Measurements from ENCODE around the gene IL3RA.

Gene IL3RA

DNA sequence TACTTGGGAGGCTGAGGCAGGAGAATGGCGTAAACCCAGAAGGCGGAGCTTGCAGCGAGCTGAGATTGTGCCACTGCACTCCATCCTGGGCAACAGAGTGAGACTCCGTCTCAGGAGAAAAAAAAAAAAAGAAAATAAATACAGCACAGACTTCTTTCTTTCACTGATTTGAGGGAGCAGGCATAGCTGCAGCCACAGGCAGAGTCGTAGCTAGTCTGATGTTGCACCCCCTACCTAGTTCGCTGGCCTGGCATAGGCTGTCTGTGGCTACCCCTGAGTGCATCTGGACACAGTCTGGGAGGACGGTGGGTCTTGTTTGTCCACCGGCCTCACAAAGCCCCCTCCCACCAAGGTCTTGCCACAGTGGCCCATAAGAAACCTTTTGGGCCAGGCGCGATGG is 21.4 kb downstream of the IL3RA start:
- TF ChIP-seq GATA3 (IDR thresholded peaks at IDR 0.05; ENCODE audit: low read depth, low read length): no peak
- no peak for TF ChIP-seq GATA2 (IDR thresholded peaks at IDR 0.05; ENCODE audit: low read depth, low read length)

DNA sequence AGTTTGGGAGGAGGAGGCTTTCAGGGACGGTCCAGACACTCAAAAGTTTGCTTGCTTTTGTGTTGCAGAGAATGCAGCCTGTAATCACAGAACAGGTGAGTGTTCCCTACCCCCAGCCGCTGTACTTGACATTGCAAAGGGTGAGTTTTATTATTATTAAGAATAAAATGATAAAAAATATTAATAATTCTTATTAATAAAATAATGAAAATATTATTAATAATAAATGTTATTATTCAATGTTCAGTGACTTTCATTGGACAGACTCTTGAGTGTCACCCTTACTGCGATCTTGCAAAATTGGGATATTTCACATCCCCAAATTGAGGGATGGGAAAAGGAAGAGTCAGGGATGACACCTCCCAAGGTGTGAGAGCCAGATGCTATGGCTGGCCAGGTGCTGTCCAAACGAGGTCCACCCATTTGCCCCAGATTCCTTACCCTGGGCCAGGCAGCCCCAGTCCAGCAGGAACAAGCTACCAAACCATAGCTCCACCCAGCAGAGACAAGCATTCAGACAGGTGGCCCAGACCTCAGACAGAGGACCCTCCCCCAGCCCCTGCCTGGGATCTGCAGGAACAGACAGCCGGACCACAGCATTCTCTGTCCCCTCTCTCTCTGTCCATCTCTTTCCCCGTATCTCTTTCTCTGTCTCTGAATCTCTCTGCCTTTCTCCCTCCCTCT is 22.4 kb downstream of the IL3RA start:
- TF ChIP-seq GATA3 (IDR thresholded peaks at IDR 0.05; ENCODE audit: low read depth, low read length) (no peak), GATA2 (IDR thresholded peaks at IDR 0.05; ENCODE audit: low read depth, low read length) (no peak)

DNA sequence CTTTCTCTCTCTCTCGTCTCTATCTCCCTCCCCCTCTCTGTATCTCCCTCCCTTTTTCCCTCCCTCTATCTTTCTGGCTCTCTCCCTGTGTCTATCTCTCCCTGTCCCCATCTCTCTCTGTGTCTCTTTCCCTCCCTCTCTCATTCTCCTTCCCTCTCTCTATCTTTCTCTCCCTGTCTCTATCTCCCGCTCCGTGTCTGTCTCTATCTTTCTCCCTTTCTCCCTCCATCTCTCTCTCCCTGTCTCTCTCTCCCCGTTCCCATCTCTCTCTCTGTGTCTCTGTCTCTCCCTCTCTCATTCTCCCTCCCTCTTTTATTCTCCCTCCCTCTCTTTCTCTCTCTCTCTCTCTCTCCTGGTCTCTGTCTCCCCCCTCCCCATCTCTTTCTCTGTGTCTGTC is 22.9 kb downstream of the IL3RA start:
- no peak for TF ChIP-seq GATA2 (IDR thresholded peaks at IDR 0.05; ENCODE audit: low read depth, low read length)
- TF ChIP-seq GATA3 (IDR thresholded peaks at IDR 0.05; ENCODE audit: low read depth, low read length): no peak

DNA sequence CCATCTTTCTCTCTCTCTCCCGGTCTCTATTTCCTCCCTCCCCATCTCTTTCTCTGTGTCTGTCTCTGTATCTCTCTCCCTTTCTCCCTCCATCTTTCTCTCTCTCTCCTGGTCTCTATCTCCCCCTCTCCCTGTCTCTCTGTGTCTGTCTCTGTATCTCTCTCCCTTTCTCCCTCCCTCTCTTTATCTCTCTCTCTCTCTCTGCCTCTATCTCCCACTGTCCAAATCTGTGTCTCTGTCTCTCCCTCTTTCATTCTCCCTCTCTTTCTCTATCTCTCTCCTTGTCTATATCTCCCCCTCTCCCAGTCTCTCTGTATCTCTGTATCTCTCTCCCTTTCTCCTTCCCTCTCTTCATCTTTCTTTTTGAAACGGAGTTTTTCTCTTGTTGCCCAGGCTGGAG is 23.6 kb downstream of the IL3RA start:
- TF ChIP-seq GATA3 (IDR thresholded peaks at IDR 0.05; ENCODE audit: low read depth, low read length) (no peak), GATA2 (IDR thresholded peaks at IDR 0.05; ENCODE audit: low read depth, low read length) (no peak)

DNA sequence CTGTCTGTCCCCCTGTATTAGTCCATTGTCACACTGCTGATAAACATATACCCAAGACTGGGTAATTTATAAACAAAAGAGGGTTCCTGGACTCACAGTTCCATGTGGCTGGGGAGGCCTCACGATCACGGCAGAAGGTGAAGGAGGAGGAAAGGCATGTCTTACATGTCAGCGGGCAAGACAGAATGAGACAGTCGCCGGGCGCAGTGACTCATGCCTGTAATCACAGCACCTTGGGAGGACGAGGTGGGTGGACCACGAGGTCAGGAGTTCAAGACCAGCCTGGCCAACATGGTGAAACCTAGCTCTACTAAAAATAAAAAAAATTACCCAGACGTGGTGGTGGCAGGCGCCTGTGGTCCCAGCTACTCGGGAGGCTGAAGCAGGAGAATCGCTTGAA is 24.7 kb downstream of the IL3RA start:
- TF ChIP-seq GATA2 (IDR thresholded peaks at IDR 0.05; ENCODE audit: low read depth, low read length) (no peak), GATA3 (IDR thresholded peaks at IDR 0.05; ENCODE audit: low read depth, low read length) (no peak)

DNA sequence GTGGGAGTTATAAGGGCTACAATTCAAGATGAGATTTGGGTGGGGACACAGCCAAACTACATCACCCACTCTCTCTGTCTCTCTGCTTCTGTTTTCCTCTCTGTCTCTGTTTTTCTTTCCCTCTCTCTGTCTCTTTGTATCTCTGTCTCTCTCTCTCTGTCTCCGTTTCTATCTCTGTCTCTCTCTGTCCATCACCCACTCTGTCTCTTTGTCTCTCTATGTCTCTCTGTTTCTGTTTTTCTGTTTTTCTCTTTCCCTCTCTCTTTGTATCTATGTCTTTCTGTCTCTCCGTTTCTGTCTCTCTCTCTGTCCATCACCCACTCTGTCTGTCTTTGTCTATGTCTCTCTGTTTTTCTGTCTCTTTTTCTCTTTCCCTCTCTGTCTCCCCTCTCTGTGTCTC is 25.3 kb downstream of the IL3RA start:
- TF ChIP-seq GATA2 (IDR thresholded peaks at IDR 0.05; ENCODE audit: low read depth, low read length): no peak
- no peak for TF ChIP-seq GATA3 (IDR thresholded peaks at IDR 0.05; ENCODE audit: low read depth, low read length)

DNA sequence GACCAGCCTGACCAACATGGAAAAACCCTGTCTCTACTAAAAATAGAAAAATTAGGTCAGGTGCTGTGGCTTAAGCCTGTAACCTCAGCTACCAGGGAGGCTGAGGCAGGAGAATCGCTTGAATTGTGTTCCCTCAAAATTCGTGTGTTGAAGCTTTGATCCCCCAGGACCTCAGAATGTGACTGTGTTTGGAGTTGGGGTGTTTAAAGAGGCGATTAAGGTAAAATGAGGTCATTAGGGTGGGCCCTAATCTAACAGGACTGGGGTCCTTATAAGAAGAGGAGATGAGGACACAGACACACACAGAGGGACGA is 31.8 kb downstream of the IL3RA start:
- no peak for TF ChIP-seq GATA3 (IDR thresholded peaks at IDR 0.05; ENCODE audit: low read depth, low read length)
- no peak for TF ChIP-seq GATA2 (IDR thresholded peaks at IDR 0.05; ENCODE audit: low read depth, low read length)

DNA sequence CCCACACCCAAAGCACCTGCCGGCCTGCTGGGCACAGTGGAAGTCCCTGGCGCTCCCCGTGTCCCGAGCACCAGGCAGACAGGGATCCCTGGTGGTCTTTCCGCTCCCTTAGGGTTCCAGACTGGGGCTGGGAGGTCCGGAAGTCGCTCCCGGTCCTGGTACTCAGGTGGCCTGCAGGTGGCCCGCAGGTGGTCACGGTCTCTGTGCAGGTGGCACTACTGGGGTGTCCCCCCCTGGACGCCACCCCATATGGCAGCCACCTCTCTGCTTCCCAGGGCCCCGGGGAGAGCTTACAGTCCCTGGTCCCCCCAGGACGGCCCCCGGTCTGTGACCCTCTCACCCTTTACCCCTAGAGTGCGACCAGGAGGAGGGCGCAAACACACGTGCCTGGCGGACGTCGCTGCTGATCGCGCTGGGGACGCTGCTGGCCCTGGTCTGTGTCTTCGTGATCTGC is 41.7 kb downstream of the IL3RA start:
- TF ChIP-seq GATA2 (IDR thresholded peaks at IDR 0.05; ENCODE audit: low read depth, low read length) (no peak), GATA3 (IDR thresholded peaks at IDR 0.05; ENCODE audit: low read depth, low read length) (no peak)

DNA sequence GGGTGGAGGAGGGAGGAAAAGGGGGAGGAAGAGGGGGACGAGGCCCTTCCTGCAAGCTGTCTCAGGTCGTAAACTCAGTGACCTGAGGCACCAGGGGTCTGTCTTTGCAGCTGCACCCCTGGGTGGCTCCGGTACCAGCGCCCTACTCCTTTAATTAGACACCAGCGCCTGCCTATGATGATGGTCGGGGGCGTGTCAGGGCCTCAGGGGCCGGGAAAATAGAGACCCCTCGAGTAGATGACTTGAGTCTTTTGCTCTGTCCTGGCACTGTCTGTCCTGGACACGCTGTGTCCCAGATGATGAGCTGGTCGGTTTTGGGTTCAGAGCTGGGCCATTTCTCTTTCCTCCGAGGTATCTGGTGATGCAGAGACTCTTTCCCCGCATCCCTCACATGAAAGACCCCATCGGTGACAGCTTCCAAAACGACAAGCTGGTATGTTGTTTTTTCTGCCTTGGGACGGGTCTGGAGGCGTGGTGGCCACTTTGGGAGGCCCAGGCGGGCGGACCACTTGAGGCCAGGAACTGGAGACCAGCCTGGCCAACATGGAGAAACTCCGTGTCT is 44.2 kb downstream of the IL3RA start:
- TF ChIP-seq GATA3 (IDR thresholded peaks at IDR 0.05; ENCODE audit: low read depth, low read length): no peak
- no peak for TF ChIP-seq GATA2 (IDR thresholded peaks at IDR 0.05; ENCODE audit: low read depth, low read length)

DNA sequence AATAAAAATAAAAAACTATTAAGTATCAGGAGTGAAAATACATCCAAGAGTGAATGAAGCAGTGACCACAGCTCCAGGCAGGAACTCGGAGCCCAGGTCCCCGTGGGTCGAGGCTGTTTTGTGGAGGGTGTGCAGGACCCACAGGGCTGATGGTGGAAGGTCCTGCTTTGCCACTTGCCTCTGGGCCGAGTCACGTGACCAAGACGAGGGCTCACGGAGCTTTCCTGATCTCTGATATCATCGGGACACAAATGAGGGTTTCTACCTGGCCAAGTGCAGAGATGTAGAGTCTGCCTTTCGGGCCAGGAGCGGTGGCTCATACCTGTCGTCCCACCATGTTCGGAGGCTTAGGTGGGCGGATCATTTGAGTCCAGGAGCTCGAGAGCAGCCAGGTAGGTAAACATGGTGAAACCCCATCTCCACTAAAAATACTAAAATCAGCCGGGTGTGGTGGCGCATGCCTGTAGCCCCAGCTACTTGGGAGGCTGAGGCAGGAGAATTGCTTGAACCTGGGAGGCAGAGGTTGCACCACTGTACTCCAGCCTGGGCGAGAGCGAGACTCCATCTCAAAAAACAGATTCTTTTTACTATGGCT is 48.2 kb downstream of the IL3RA start:
- TF ChIP-seq GATA2 (IDR thresholded peaks at IDR 0.05; ENCODE audit: low read depth, low read length): no peak
- no peak for TF ChIP-seq GATA3 (IDR thresholded peaks at IDR 0.05; ENCODE audit: low read depth, low read length)

DNA sequence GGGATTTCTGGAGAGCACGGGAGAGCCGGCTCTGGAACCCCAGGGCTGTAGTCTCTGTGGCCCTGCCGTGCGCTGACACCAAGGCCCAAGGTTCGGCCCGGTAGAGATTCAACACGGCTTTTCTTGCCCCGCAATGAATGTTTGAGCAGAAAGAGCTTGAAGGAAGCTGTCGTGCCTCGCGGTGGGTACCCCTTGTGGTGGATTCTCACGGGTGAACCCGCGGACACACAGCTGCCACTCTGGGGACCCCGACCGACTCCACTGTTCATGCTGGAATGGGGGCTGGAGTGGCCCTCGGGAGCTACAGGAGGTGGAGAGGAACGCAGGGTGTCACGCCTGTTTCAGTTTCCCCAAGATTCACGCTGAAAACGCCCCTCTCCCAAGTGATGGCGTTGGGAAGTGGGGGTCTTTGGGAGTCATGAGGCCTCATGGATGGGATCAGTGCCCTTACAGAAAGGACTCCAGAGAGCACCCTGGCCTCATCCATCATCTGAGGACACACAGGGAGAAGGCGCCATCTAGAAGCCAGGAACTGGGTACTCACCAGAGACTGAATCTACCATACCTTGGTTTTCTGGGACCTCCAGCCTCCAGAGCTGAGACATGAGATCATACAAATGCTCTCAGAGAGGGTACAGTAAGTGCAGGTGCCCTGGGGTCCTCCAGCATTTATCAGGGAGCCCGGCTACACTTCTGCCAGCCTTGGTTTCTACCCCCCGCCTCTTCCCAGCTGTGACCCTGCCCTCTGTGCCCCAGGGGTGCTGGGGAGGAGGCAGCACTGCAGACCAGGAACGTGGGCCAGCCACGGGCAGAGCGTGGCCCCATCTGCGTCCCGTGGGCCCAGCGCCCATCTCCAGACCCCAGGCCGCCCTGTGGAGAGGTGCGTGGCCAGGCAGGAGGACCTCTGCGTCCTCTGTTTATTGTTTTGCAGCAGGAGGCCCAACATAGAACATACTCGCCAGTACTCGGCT is 49.0 kb downstream of the IL3RA start:
- TF ChIP-seq GATA3 (IDR thresholded peaks at IDR 0.05; ENCODE audit: low read depth, low read length) (no peak), GATA2 (IDR thresholded peaks at IDR 0.05; ENCODE audit: low read depth, low read length) (no peak)

DNA sequence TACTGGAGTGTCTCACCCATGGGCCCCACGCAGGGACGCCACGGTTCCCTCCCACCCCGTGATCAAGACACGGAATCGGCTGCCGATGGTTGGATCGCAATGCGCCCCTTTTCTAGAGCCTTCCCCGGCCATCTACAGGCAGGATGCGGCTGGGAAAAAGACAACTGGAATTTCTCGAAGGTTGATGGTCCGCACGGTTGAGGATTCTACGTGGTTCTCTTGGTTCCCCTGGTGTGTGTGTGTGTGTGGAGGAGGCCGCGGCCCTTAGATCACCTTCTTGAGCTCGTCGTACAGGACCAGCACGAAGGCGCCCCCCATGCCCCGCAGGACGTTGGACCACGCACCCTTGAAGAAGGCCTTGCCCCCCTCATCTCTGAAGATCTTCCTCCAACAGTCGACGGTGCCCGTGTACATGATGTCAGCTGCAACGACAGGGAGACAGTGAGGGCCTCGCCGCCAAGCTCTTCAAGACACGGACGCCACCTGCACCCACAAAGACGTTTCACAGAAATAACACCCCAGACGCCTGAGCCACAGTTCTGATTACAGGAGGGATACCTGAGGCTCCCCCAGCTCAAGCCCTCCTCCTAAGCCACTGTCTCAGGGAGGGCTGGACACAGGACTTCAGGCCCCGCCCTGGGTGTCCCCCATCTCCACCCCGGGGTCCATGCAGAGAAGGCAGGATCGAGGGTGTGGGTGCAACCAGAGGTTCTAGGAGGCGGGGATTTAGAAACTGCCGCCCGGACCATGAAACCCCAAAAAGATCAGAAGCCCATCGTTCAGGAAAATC is 49.9 kb downstream of the IL3RA start:
- no peak for TF ChIP-seq GATA2 (IDR thresholded peaks at IDR 0.05; ENCODE audit: low read depth, low read length)
- no peak for TF ChIP-seq GATA3 (IDR thresholded peaks at IDR 0.05; ENCODE audit: low read depth, low read length)

DNA sequence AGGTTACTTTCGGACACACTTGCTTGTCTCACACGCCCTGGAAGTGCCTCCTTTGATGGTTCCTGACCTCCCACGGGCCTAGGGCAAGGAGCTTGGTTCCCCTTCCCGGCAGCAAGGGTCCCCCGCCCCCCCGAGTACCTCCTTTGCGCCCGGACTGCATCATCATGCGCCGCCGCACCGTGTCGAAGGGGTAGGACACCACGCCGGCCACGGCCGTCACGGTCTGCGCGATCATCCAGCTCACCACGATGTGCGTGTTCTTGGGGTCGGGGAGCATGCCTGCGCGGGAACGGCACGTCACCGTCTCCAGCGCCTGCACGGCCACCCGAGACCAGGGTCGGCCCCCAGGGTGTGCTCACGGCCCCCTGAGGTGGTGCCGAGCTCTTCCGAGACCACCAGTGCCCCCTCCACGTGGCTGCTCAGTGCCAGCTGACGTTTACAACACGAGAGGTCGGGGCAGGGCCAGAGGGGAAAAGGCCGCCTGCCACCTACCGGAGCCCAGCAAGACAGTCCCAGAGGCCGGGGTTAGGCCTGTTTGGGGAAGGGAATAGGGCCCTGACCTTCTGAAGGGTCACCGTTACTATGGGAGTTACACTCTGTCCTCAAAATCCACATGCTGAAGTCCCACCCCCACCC is 50.7 kb downstream of the IL3RA start:
- no peak for TF ChIP-seq GATA3 (IDR thresholded peaks at IDR 0.05; ENCODE audit: low read depth, low read length)
- TF ChIP-seq GATA2 (IDR thresholded peaks at IDR 0.05; ENCODE audit: low read depth, low read length): no peak
